H1 (cell line): ENCODE data around the gene SLC66A2. TPM values are rescaled to one million over a fixed set of nuclear protein-coding genes. Genes with fewer than 3 reads are reported as not detected.

Source experiments
- CTCF ChIA-PET: fragments of 300-600 bp; sonication (Branson Sonifier 250); formaldehyde crosslinking; loops from one replicate; lab custom pipeline; 2021; ENCODE audit not compliant: partially characterized antibody; lab: Charles Lee
- POLR2A ChIA-PET: fragments of 300-600 bp; sonication (Branson Sonifier 250); formaldehyde crosslinking; loops from one replicate; lab custom pipeline; 2021; ENCODE audit warnings: inconsistent platforms; ENCODE audit not compliant: partially characterized antibody; lab: Charles Lee
- DNase-seq, 2 experiments: peaks; one replicate each; pipeline versions ENCODE4 v3.0.0 to v3.0.0-alpha.2; 2010 to 2022; ENCODE audit warnings: low spot score in 2 of 2, low read depth in 1 of 2, mixed read lengths in 1 of 2
- FAIRE-seq: peaks from 2 replicates; lab custom pipeline; 2011; peaks lifted over from hg19 to GRCh38; lab: Jason Lieb, UNC
- H2AFZ ChIP-seq: 2 replicates; pipeline ENCODE4 v1.8.1; 2012; ENCODE audit warnings: low read length, inconsistent platforms
- H2AK5ac ChIP-seq: 2 replicates; pipeline ENCODE4 v1.6.1; 2013; ENCODE audit warnings: low read depth, low read length
- H2BK120ac ChIP-seq: replicated peaks from 2 replicates; pipeline ENCODE3; 2013; ENCODE audit warnings: low read depth, low read length, inconsistent platforms
- H2BK12ac ChIP-seq: 2 replicates; pipeline ENCODE4 v1.6.1; 2013; ENCODE audit warnings: low read depth, low read length
- H2BK15ac ChIP-seq: 2 replicates; pipeline ENCODE4 v1.6.1; 2013; ENCODE audit warnings: low read length
- H2BK20ac ChIP-seq: 2 replicates; pipeline ENCODE4 v1.6.1; 2013; ENCODE audit warnings: low read length
- H2BK5ac ChIP-seq: 2 replicates; pipeline ENCODE4 v1.6.1; 2013; ENCODE audit warnings: low read depth, low read length
- H3K14ac ChIP-seq: 2 replicates; pipeline ENCODE4 v1.6.1; 2013; ENCODE audit warnings: inconsistent platforms; ENCODE audit not compliant: insufficient read length
- H3K18ac ChIP-seq: 2 replicates; pipeline ENCODE4 v1.6.1; 2013; ENCODE audit warnings: low read length; ENCODE audit errors: extremely low read depth
- H3K23ac ChIP-seq: 2 replicates; pipeline ENCODE4 v1.6.1; 2013; ENCODE audit warnings: inconsistent platforms; ENCODE audit not compliant: insufficient read length
- H3K23me2 ChIP-seq: 2 replicates; pipeline ENCODE4 v1.6.1; 2013; ENCODE audit warnings: low read depth, low read length
- H3K27ac ChIP-seq: 2 replicates; pipeline ENCODE4 v1.6.1; 2011; ENCODE audit warnings: low read depth, low read length, inconsistent platforms
- H3K27me3 ChIP-seq, 4 experiments: replicated peaks in 1 of 4; 1 replicate in 1 of 4; 2 replicates in 3 of 4; pipeline versions ENCODE4 v1.6.1 to v1.8.1; 2011 to 2013; ENCODE audit warnings: low read length in 3 of 4, mild to moderate bottlenecking in 3 of 4, inconsistent platforms in 2 of 4, mixed read lengths in 2 of 4, moderate library complexity in 1 of 4; ENCODE audit not compliant: control insufficient read depth in 3 of 4, insufficient read depth in 3 of 4; ENCODE audit errors: extremely low read depth in 1 of 4
- H3K36me3 ChIP-seq, 4 experiments: 2 replicates each; pipeline versions ENCODE4 v1.6.1 to v1.8.1; 2011 to 2013; ENCODE audit warnings: mild to moderate bottlenecking in 4 of 4, low read length in 3 of 4, moderate library complexity in 2 of 4, control low read depth in 1 of 4, inconsistent platforms in 1 of 4; ENCODE audit not compliant: insufficient read depth in 4 of 4, control insufficient read depth in 2 of 4
- H3K4ac ChIP-seq: replicated peaks from 2 replicates; pipeline ENCODE3; 2013; ENCODE audit warnings: low read length, low read depth, mixed read lengths, inconsistent platforms; ENCODE audit not compliant: insufficient read length
- H3K4me1 ChIP-seq, 4 experiments: replicated peaks in 1 of 4; 1 replicate in 1 of 4; 2 replicates in 3 of 4; pipeline versions ENCODE4 v1.6.1 to v1.8.1; 2011 to 2013; ENCODE audit warnings: low read length in 3 of 4, inconsistent platforms in 2 of 4, mixed read lengths in 1 of 4; ENCODE audit not compliant: insufficient read depth in 4 of 4, control insufficient read depth in 3 of 4
- H3K4me2 ChIP-seq, 2 experiments: 2 replicates each; pipeline versions ENCODE4 v1.6.1 to v1.8.1; 2011 to 2013; ENCODE audit warnings: low read depth in 2 of 2, low read length in 2 of 2, control low read depth in 1 of 2, inconsistent platforms in 1 of 2, mild to moderate bottlenecking in 1 of 2; ENCODE audit not compliant: insufficient read depth in 1 of 2
- H3K4me3 ChIP-seq, 4 experiments: fragments of 200-600, 300-600 bp in 1 of 4; sonication (generic), shearing (Covaris generic), sonication (Bioruptor Twin) in 1 of 4; 2 replicates each; pipeline versions ENCODE4 v1.5.1 to v1.8.1; 2011 to 2016; ENCODE audit warnings: low read length in 4 of 4, low read depth in 3 of 4, control low read depth in 2 of 4, inconsistent platforms in 2 of 4, mild to moderate bottlenecking in 2 of 4, mixed read lengths in 1 of 4, moderate library complexity in 1 of 4; ENCODE audit not compliant: insufficient read depth in 2 of 4; ENCODE audit errors: extremely low read depth in 1 of 4
- H3K56ac ChIP-seq: replicated peaks from 2 replicates; pipeline ENCODE3; 2013; ENCODE audit warnings: low read depth, mild to moderate bottlenecking, mixed read lengths, low read length, inconsistent platforms; ENCODE audit not compliant: insufficient read length
- H3K79me1 ChIP-seq: 2 replicates; pipeline ENCODE4 v1.6.1; 2013; ENCODE audit warnings: low read depth, low read length, control low read depth
- H3K79me2 ChIP-seq, 2 experiments: 2 replicates each; pipeline versions ENCODE4 v1.6.1 to v1.8.1; 2012 to 2013; ENCODE audit warnings: low read length in 2 of 2, mild to moderate bottlenecking in 2 of 2, inconsistent platforms in 1 of 2; ENCODE audit not compliant: insufficient read depth in 2 of 2, control insufficient read depth in 1 of 2
- H3K9ac ChIP-seq, 4 experiments: replicated peaks in 1 of 4; 1 replicate in 1 of 4; 2 replicates in 3 of 4; pipeline versions ENCODE4 v1.6.1 to v1.8.1; 2011 to 2013; ENCODE audit warnings: low read depth in 3 of 4, low read length in 3 of 4, control low read depth in 2 of 4, mild to moderate bottlenecking in 2 of 4, moderate library complexity in 2 of 4, inconsistent platforms in 1 of 4; ENCODE audit errors: extremely low read depth in 1 of 4
- H3K9me3 ChIP-seq, 2 experiments: 2 replicates each; pipeline versions ENCODE4 v1.6.1 to v1.8.1; 2012 to 2013; ENCODE audit warnings: mild to moderate bottlenecking in 2 of 2, moderate library complexity in 2 of 2, control low read depth in 1 of 2, inconsistent platforms in 1 of 2, low read depth in 1 of 2, low read length in 1 of 2, mixed read lengths in 1 of 2; ENCODE audit not compliant: insufficient read depth in 2 of 2
- H4K20me1 ChIP-seq, 2 experiments: replicated peaks in 1 of 2; 2 replicates each; pipeline versions ENCODE3 to v1.8.1; 2011 to 2013; ENCODE audit warnings: inconsistent platforms in 2 of 2, low read length in 2 of 2, mild to moderate bottlenecking in 1 of 2; ENCODE audit not compliant: insufficient read depth in 2 of 2, control insufficient read depth in 1 of 2
- H4K5ac ChIP-seq: 2 replicates; pipeline ENCODE4 v1.6.1; 2013; ENCODE audit warnings: low read length, low read depth, mixed read lengths, inconsistent platforms; ENCODE audit not compliant: insufficient read length
- H4K8ac ChIP-seq: 2 replicates; pipeline ENCODE4 v1.8.0; 2013; ENCODE audit warnings: mild to moderate bottlenecking, moderate library complexity, low read length, inconsistent platforms; ENCODE audit not compliant: insufficient read depth; ENCODE audit errors: extremely low read depth
- H4K91ac ChIP-seq: replicated peaks from 2 replicates; pipeline ENCODE3; 2013; ENCODE audit warnings: low read length, mixed read lengths, inconsistent platforms; ENCODE audit not compliant: insufficient read length
- BACH1 ChIP-seq: IDR thresholded peaks from 2 replicates; pipeline ENCODE4 v1.6.1; 2012; ENCODE audit warnings: low read length, improper control_type of control experiment
- BRCA1 ChIP-seq: IDR thresholded peaks from 2 replicates; pipeline ENCODE4 v1.6.1; 2012; ENCODE audit warnings: low read depth, low read length, improper control_type of control experiment
- CTBP2 ChIP-seq: IDR thresholded peaks from 2 replicates; pipeline ENCODE4 v1.7.0; 2011; ENCODE audit warnings: borderline replicate concordance, mild to moderate bottlenecking, moderate library complexity, mixed read lengths, low read length; ENCODE audit not compliant: insufficient read depth, insufficient read length
- EGR1 ChIP-seq: IDR thresholded peaks from 2 replicates; pipeline ENCODE4 v1.6.1; 2011; ENCODE audit warnings: low read depth, low read length, borderline replicate concordance
- GTF2F1 ChIP-seq: IDR thresholded peaks from 2 replicates; pipeline ENCODE4 v1.6.1; 2012; ENCODE audit warnings: low read depth, low read length, improper control_type of control experiment, borderline replicate concordance
- KDM4A ChIP-seq: IDR thresholded peaks from one replicate; pipeline ENCODE4 v1.7.1; 2012; ENCODE audit warnings: low read depth, mild to moderate bottlenecking, moderate library complexity, low read length, inconsistent platforms; ENCODE audit not compliant: severe bottlenecking
- NANOG ChIP-seq: IDR thresholded peaks from 2 replicates; pipeline ENCODE4 v1.6.1; 2011; ENCODE audit warnings: low read length, low read depth, mild to moderate bottlenecking, inconsistent platforms; ENCODE audit not compliant: insufficient read depth, poor library complexity, severe bottlenecking
- POLR2AphosphoS5 ChIP-seq: IDR thresholded peaks from 2 replicates; pipeline ENCODE4 v1.6.1; 2011; ENCODE audit warnings: low read depth, low read length
- POU5F1 ChIP-seq: IDR thresholded peaks from 2 replicates; pipeline ENCODE4 v1.6.1; 2011; ENCODE audit warnings: low read depth, mild to moderate bottlenecking, low read length, moderate library complexity
- SAP30 ChIP-seq: fragments of 300-600 bp; sonication (generic); IDR thresholded peaks from 2 replicates; pipeline ENCODE4 v1.7.1; 2012; ENCODE audit warnings: low read length, moderate library complexity, mild to moderate bottlenecking, inconsistent platforms; ENCODE audit not compliant: insufficient read depth, insufficient replicate concordance
- SP4 ChIP-seq: IDR thresholded peaks from 2 replicates; pipeline ENCODE4 v1.6.1; 2012; ENCODE audit warnings: low read length, inconsistent platforms
- WGBS, 2 experiments: shearing (Covaris generic) in 1 of 2; methylation state at CpG; one replicate each; pipeline versions ENCODE4 v1.1.6 to v1.1.7; 2013 to 2015; ENCODE audit warnings: low lambda C conversion rate in 2 of 2, mixed read lengths in 2 of 2, inconsistent platforms in 1 of 2, low coverage in 1 of 2, missing lambda C conversion rate in 1 of 2; ENCODE audit not compliant: insufficient replicate concordance in 2 of 2, insufficient coverage in 1 of 2, insufficient read length in 1 of 2; ENCODE audit errors: extremely low coverage in 1 of 2, missing lambda C conversion rate in 1 of 2; 5-methylcytosine and 5-hydroxymethylcytosine counted together
- polyA plus RNA-seq, 7 experiments: library from polyadenylated mRNA; depleted of rRNA in 3 of 7; stranded (reverse) in 5 of 7; unstranded in 2 of 7; fragments of >200 nt in 5 of 7; fragments of 200-250 nt in 2 of 7; gene quantifications; 1 replicate in 5 of 7; 2 replicates in 1 of 7; 4 replicates in 1 of 7; pipeline versions ENCODE4 v1.2.1 to v1.2.3, GENCODE V29; 2011 to 2013; ENCODE audit warnings: missing spikeins in 2 of 7, mixed read lengths in 2 of 7
- total RNA-seq: library from RNA; stranded (reverse); fragmentation: NEBNext Ultra II Directional; extraction: Animal tissue kit (Norgen Biotek cat#: 25700); gene quantifications from 2 replicates; pipeline ENCODE4 v1.2.1, GENCODE V29; 2021

SLC66A2 gene
- total and polyA plus RNA-seq, 2 of the 8 experiments (the other 6 are each of a cell fraction or from before 2014, with no cell fraction given): 15.0 to 18.9 TPM

- Histone ChIP-seq H3K18ac (no peak overlapping the region), H2BK12ac (no peak overlapping the region), H4K5ac (no peak overlapping the region), H3K4ac (no peak overlapping the region), H3K14ac (no peak overlapping the region), H3K4me1 (no peaks in the 10 kb centered on the region), H4K20me1 (peaks cover 16 to 28% of the 10 kb centered on the region in 2 experiments), H3K79me1 (peaks cover 10% of the 10 kb centered on the region; the same call in 1 of the 2 replicates), H3K4me2 (no peak overlapping the region), H2BK5ac (no peak overlapping the region), H3K56ac (no peak overlapping the region), H2AFZ (no peak overlapping the region), H2BK15ac (no peak overlapping the region), H2BK120ac (no peak overlapping the region), H4K91ac (no peak overlapping the region), H3K27me3 (no peaks in the 10 kb centered on the region), H2AK5ac (no peak overlapping the region), H3K23me2 (no peaks in the 10 kb centered on the region), H3K79me2 (peaks cover 9 to 78% of the 10 kb centered on the region in 2 experiments; a peak in 3 of 4 replicates), H3K23ac (no peak overlapping the region), H4K8ac (no peak overlapping the region), H3K9me3 (no peaks in the 10 kb centered on the region), H3K9ac (no peak overlapping the region), H2BK20ac (no peak overlapping the region), H3K36me3 (peaks cover 0 to 30% (median 13%) of the 10 kb centered on the region in 4 experiments), H3K4me3 (no peak overlapping the region), H3K27ac (no peak overlapping the region)
- 92% methylated on average over 14 of the region's 14 CpGs; no CpG with 5 or more reads in 1 of the 2 experiments for WGBS, 2 experiments
- CTCF ChIA-PET: interaction anchor here (0.7 to 1.5 kb wide), 7 partner anchors 9 to 142 kb away, joined by 3 to 7 read pairs (median 3); no protein-coding TSS in a partner anchor
- POLR2A ChIA-PET: interaction anchor here (1.0 to 1.9 kb wide), 3 partner anchors 9 to 13 kb away, joined by 3 to 5 read pairs (median 5); partner anchors contain the start of gene HSBP1L1
- no peak for DNase-seq
- FAIRE-seq: no peak
- TF ChIP-seq SAP30 (no peak), BRCA1 (no peak), CTBP2 (no peak), SP4 (no peak), NANOG (no peak), EGR1 (no peak), GTF2F1 (no peak), KDM4A (no peak), BACH1 (no peak), POLR2AphosphoS5 (no peak), POU5F1 (no peak)
These were observed 24.7 kb upstream of the SLC66A2 start for GRCh38 chr18:79975985-79976680.
